ENCODE results near the gene NUDT2.
A peak's percentile ranks its signal among the peaks of the same experiment; 100 is the strongest.

NUDT2 gene

GRCh38 chr9:34328987-34329832, at the start of gene NUDT2, which contains the start of gene KIF24 (continued):
- TF ChIP-seq ZBTB17 (tag by site-specific recombination; IDR thresholded peaks at IDR 0.05) (peak; percentile 27; the same call in 1 of the 2 replicates), GFI1B (tag by site-specific recombination; IDR thresholded peaks at IDR 0.05) (no peak), ZBTB11 (tag by site-specific recombination; conservative IDR thresholded peaks at IDR 0.05; ENCODE audit: low read depth) (peak; percentile 65), ZBTB20 (tag by site-specific recombination; IDR thresholded peaks at IDR 0.05) (peak; percentile 58; the same call in 1 of the 2 replicates), ZNF2 (tag by site-specific recombination; IDR thresholded peaks at IDR 0.05) (peak; percentile 81), ZNF629 (tag by site-specific recombination; IDR thresholded peaks at IDR 0.05) (peak; percentile 89), SP3 (tag by site-specific recombination; IDR thresholded peaks at IDR 0.05) (peak; percentile 79), ZNF692 (tag by site-specific recombination; IDR thresholded peaks at IDR 0.05) (peak; percentile 81), MYNN (tag by site-specific recombination; IDR thresholded peaks at IDR 0.05; ENCODE audit: borderline replicate concordance) (0 out of 2 replicates have a peak, but pooled peaks have one; percentile 44), ZNF335 (tag by site-specific recombination; conservative IDR thresholded peaks at IDR 0.05) (peak; percentile 25; the same call in 1 of the 2 replicates), ZBTB48 (tag by site-specific recombination; IDR thresholded peaks at IDR 0.05) (peak; percentile 85)

- H3K36me3 ChIP-seq (ENCODE audit: control insufficient read depth in 2 of 2, insufficient read depth in 1 of 2, low read length in 2 of 2): peaks cover 0 to 13% of the 10 kb centered on the region in 2 experiments; a peak in 2 of 3 replicates
- ChIA-PET CTCF (interaction anchor here (0.6 kb wide), 1 partner anchor 11 kb away, joined by 4 read pairs; no protein-coding TSS in a partner anchor), POLR2A (no interaction called here)
- H3K27ac ChIP-seq (ENCODE audit: extremely low read depth, low read depth, low read length): no peak overlapping the region
- TF ChIP-seq FEZF1 (tag by site-specific recombination; IDR thresholded peaks at IDR 0.05) (no peak), ZNF223 (tag by site-specific recombination; IDR thresholded peaks at IDR 0.05) (no peak), ZNF704 (tag by site-specific recombination; IDR thresholded peaks at IDR 0.05) (no peak), KLF10 (tag by site-specific recombination; IDR thresholded peaks at IDR 0.05) (no peak), ZBTB1 (tag by site-specific recombination; IDR thresholded peaks at IDR 0.05) (no peak), ZBTB6 (tag by site-specific recombination; IDR thresholded peaks at IDR 0.05) (no peak), MZF1 (tag by site-specific recombination; IDR thresholded peaks at IDR 0.05; ENCODE audit: borderline replicate concordance) (no peak), ZNF37A (tag by site-specific recombination; IDR thresholded peaks at IDR 0.05) (no peak), ZBTB48 (tag by site-specific recombination; IDR thresholded peaks at IDR 0.05) (no peak), ZSCAN23 (tag by site-specific recombination; IDR thresholded peaks at IDR 0.05) (no peak), OSR2 (tag by site-specific recombination; IDR thresholded peaks at IDR 0.05) (no peak), ZNF335 (tag by site-specific recombination; conservative IDR thresholded peaks at IDR 0.05) (no peak), ZNF221 (tag by site-specific recombination; IDR thresholded peaks at IDR 0.05; ENCODE audit: borderline replicate concordance) (no peak), ZNF211 (tag by site-specific recombination; IDR thresholded peaks at IDR 0.05; ENCODE audit: low read depth) (no peak), GLI2 (tag by site-specific recombination; IDR thresholded peaks at IDR 0.05; ENCODE audit: borderline replicate concordance, low read depth) (no peak), ZNF501 (tag by site-specific recombination; IDR thresholded peaks at IDR 0.05) (no peak), ZNF621 (tag by site-specific recombination; IDR thresholded peaks at IDR 0.05) (no peak), ZNF555 (tag by site-specific recombination; conservative IDR thresholded peaks at IDR 0.05) (no peak), ZNF146 (tag by site-specific recombination; IDR thresholded peaks at IDR 0.05) (no peak), ZNF548 (tag by site-specific recombination; IDR thresholded peaks at IDR 0.05) (no peak)
- H3K4me1 ChIP-seq (ENCODE audit: control insufficient read depth, insufficient read depth, low read length): no peaks in the 10 kb centered on the region
- H3K9me3 ChIP-seq (ENCODE audit: control insufficient read depth, insufficient read depth, low read depth, low read length): no peaks in the 10 kb centered on the region
- H3K4me3 ChIP-seq (ENCODE audit: low read depth, low read length): no peak overlapping the region
Measured at GRCh38 chr9:34282096-34282495, 47.3 kb upstream of the NUDT2 start.

Data from HEK293 (cell line).